DMS153 treated with DMSO at 0.1 percent for 48 hours (cell line): ENCODE results near the gene PRR3.

Source experiments
- DNase-seq: peaks from one replicate; lab custom pipeline; 2025; ENCODE audit not compliant: unreplicated experiment; lab: John Stamatoyannopoulos, UW

PRR3 gene

GRCh38 chr6:30570740-30571074, 13.6 kb downstream of the PRR3 start:
- no peak for DNase-seq

GRCh38 chr6:30571075-30571761, 14.1 kb downstream of the PRR3 start, which contains the start of gene ABCF1:
ABCF1 (plus strand) TSS chr6:30571442; CDS start chr6:30571488, 46 bp downstream.
- DNase-seq: peak; percentile 94

GRCh38 chr6:30571762-30572082, 14.6 kb downstream of the PRR3 start:
- DNase-seq: no peak

GRCh38 chr6:30572148-30572547, 15.1 kb downstream of the PRR3 start:
- DNase-seq: no peak

GRCh38 chr6:30573113-30573512, 16.0 kb downstream of the PRR3 start:
- no peak for DNase-seq

GRCh38 chr6:30578051-30578450, 21.0 kb downstream of the PRR3 start:
- no peak for DNase-seq

GRCh38 chr6:30583921-30584320, 26.8 kb downstream of the PRR3 start:
- DNase-seq: no peak

- no peak for DNase-seq
These were observed 32.8 kb downstream of the PRR3 start for GRCh38 chr6:30589754-30590358.

GRCh38 chr6:30590509-30590908, 33.4 kb downstream of the PRR3 start:
- no peak for DNase-seq

- DNase-seq: no peak
These were observed 33.9 kb downstream of the PRR3 start for GRCh38 chr6:30591008-30591407.

- DNase-seq: no peak
These were observed 35.2 kb downstream of the PRR3 start for GRCh38 chr6:30592287-30592686.

- DNase-seq: peak; percentile 57
These were observed 40.4 kb downstream of the PRR3 start for GRCh38 chr6:30597315-30598144.

- no peak for DNase-seq
These were observed 42.0 kb downstream of the PRR3 start for GRCh38 chr6:30598912-30599624.

- DNase-seq: no peak
These were observed 42.7 kb downstream of the PRR3 start for GRCh38 chr6:30599625-30600324.

- DNase-seq: no peak
These were observed 43.4 kb downstream of the PRR3 start for GRCh38 chr6:30600451-30600961.

- no peak for DNase-seq
These were observed 44.3 kb downstream of the PRR3 start for GRCh38 chr6:30601436-30601814.

- no peak for DNase-seq
These were observed 44.9 kb downstream of the PRR3 start for GRCh38 chr6:30601815-30602641.

GRCh38 chr6:30603961-30604360, 46.9 kb downstream of the PRR3 start:
- DNase-seq: no peak

GRCh38 chr6:30610065-30610464, 53.0 kb downstream of the PRR3 start:
- no peak for DNase-seq
